Measurements from ENCODE around the gene ITGAL.

The ITGAL gene

GRCh38 chr16:30557957-30558788 lies 85.6 kb downstream of the ITGAL start, which contains the start of gene ZNF764:
ZNF764 (minus strand) TSS chr16:30558374; CDS start chr16:30558182, 192 bp downstream.
- CTCF ChIA-PET, result interaction anchor here (0.7 to 4.4 kb wide), 28 partner anchors 9 to 163 kb away, joined by 3 to 47 read pairs (median 3); partner anchors contain the start of genes DCTPP1, ZNF48, ZNF747 and ZNF771
- POLR2A ChIA-PET, result interaction anchor here (0.6 to 1.5 kb wide), 11 partner anchors 10 to 128 kb away, joined by 3 to 7 read pairs (median 4); partner anchors contain the start of genes DCTPP1, FBRS, ZNF688 and ZNF747
- DNase-seq (ENCODE audit: extremely low spot score), result peak; percentile 93
- TF ChIP-seq CTCF (IDR thresholded peaks at IDR 0.05; ENCODE audit: control extremely low read depth, extremely low read depth, low read depth, missing control alignments), result no peak

GRCh38 chr16:30558789-30559377 lies 86.3 kb downstream of the ITGAL start:
- DNase-seq (ENCODE audit: extremely low spot score), result no peak
- ChIA-PET CTCF (interaction anchor here (0.7 to 4.4 kb wide), 21 partner anchors 8 to 151 kb away, joined by 3 to 47 read pairs (median 4); partner anchors contain the start of genes DCTPP1, ZNF747 and ZNF771), POLR2A (interaction anchor here (0.6 to 1.5 kb wide), 9 partner anchors 9 to 129 kb away, joined by 3 to 7 read pairs (median 4); partner anchors contain the start of genes DCTPP1, FBRS, ZNF688 and ZNF747)
- no peak for TF ChIP-seq CTCF (IDR thresholded peaks at IDR 0.05; ENCODE audit: control extremely low read depth, extremely low read depth, low read depth, missing control alignments)

GRCh38 chr16:30559690-30560089 lies 87.1 kb downstream of the ITGAL start:
- no peak for TF ChIP-seq CTCF (IDR thresholded peaks at IDR 0.05; ENCODE audit: control extremely low read depth, extremely low read depth, low read depth, missing control alignments)
- POLR2A ChIA-PET, result no interaction called here
- DNase-seq (ENCODE audit: extremely low spot score), result no peak
- CTCF ChIA-PET, result interaction anchor here (1.0 to 4.4 kb wide), 4 partner anchors 7 to 84 kb away, joined by 3 to 47 read pairs (median 11); partner anchors contain the start of gene ZNF747

DNA sequence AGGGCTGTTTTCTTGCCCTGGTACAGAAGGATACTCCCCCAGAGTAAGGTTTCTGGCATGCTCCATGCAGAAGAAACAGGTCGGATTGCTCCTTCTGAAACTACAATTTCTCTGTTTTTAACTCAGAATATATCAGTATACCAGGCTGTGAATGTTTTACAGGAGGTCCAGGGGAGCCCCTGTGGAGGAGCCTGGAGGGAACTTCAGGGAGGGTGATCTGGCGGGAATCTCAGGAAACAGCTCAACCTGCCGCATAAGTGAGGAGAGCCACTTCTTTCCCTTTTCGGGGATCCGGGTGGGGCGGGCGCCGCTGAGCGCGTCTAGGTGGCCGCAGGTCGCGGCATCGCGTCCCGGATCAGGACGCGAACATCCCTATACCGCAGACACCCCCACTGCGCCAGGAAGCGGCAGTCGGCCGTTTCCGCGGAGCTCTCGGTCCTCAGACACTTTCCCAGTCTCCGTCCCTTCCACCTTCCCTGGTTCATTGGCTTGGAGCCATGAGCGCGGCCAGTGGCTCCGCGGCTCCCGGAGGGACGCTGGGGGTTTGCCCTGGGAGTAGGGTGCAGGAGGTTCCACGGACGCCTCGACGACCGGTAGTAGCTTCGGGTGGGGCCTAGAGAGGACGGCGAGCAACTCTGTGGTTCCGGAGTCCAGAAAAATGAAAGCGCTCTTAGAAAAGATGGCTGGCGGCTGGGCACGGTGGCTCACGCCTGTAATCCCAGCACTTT lies 88.7 kb downstream of the ITGAL start:
- DNase-seq (ENCODE audit: extremely low spot score), result peak; percentile 48
- CTCF ChIA-PET, result interaction anchor here (1.0 to 1.3 kb wide), 3 partner anchors 11 to 131 kb away, joined by 3 to 5 read pairs (median 3); partner anchors contain the start of genes DCTPP1 and ZNF688
- POLR2A ChIA-PET, result interaction anchor here (0.6 kb wide), 1 partner anchor 15 kb away, joined by 3 read pairs; no protein-coding TSS in a partner anchor
- TF ChIP-seq CTCF (IDR thresholded peaks at IDR 0.05; ENCODE audit: control extremely low read depth, extremely low read depth, low read depth, missing control alignments), result no peak

GRCh38 chr16:30562021-30562420 lies 89.5 kb downstream of the ITGAL start:
- peak; percentile 5 for TF ChIP-seq CTCF (IDR thresholded peaks at IDR 0.05; ENCODE audit: control extremely low read depth, extremely low read depth, low read depth, missing control alignments)
- POLR2A ChIA-PET, result interaction anchor here (0.7 kb wide), 1 partner anchor 115 kb away, joined by 6 read pairs; no protein-coding TSS in a partner anchor
- no peak for DNase-seq (ENCODE audit: extremely low spot score)
- CTCF ChIA-PET, result interaction anchor here (1.0 to 1.3 kb wide), 3 partner anchors 10 to 132 kb away, joined by 3 to 5 read pairs (median 3); partner anchors contain the start of genes DCTPP1 and ZNF688
